Calu3 (cell line): Measurements from ENCODE around the gene MED19. TPM values are rescaled to one million over a fixed set of nuclear protein-coding genes. Genes with fewer than 3 reads are reported as not detected.

Experiments
- BruUV-seq: library from RNA; stranded (reverse); fragments of 400-500 nt; replicated peaks from 2 replicates; lab custom pipeline; 2021; lab: Mats Ljungman, UMichigan
- CTCF ChIA-PET: fragments of 300-600 bp; sonication (Branson Sonifier 250); formaldehyde crosslinking; loops from one replicate; lab custom pipeline; 2022; ENCODE audit warnings: antibody characterized with exemption; lab: Charles Lee
- DNase-seq: peaks from one replicate; pipeline ENCODE4 v3.0.0; 2022
- H3K27ac Mint-ChIP-seq: one replicate; pipeline ENCODE4 v1.8.0; 2022; ENCODE audit warnings: mixed read lengths; ENCODE audit not compliant: unreplicated experiment
- H3K27me3 Mint-ChIP-seq: one replicate; pipeline ENCODE4 v1.8.0; 2022; ENCODE audit warnings: mixed read lengths; ENCODE audit not compliant: unreplicated experiment
- H3K36me3 Mint-ChIP-seq: one replicate; pipeline ENCODE4 v1.8.0; 2022; ENCODE audit warnings: mild to moderate bottlenecking, moderate library complexity, mixed read lengths; ENCODE audit not compliant: insufficient read depth, unreplicated experiment
- H3K4me1 Mint-ChIP-seq: one replicate; pipeline ENCODE4 v1.8.0; 2022; ENCODE audit warnings: mild to moderate bottlenecking, low read depth, mixed read lengths; ENCODE audit not compliant: unreplicated experiment
- H3K4me3 Mint-ChIP-seq: one replicate; pipeline ENCODE4 v1.8.0; 2022; ENCODE audit warnings: mild to moderate bottlenecking, low read depth, moderate library complexity, mixed read lengths; ENCODE audit not compliant: unreplicated experiment
- H3K9me3 Mint-ChIP-seq: one replicate; pipeline ENCODE4 v1.8.0; 2022; ENCODE audit warnings: low read depth, mixed read lengths; ENCODE audit not compliant: unreplicated experiment
- intact Hi-C: fragments of 100-400 bp; cut with micrococcal nuclease; formaldehyde crosslinking; loops from one replicate; pipeline ENCODE4 v1.10.0; 2022; ENCODE audit not compliant: unreplicated experiment
- total RNA-seq: library from RNA; stranded (reverse); gene quantifications from 2 replicates; pipeline ENCODE4 v1.2.3, GENCODE V29; 2022
- TF ChIP-seq, protein P1 (sequence below): fragments of 200-600 bp; IDR thresholded peaks from one replicate; pipeline ENCODE4 v1.8.0; 2022; ENCODE audit warnings: antibody characterized with exemption; ENCODE audit not compliant: unreplicated experiment

MED19 gene
- total RNA-seq, 1 experiment from 2014 or later, result 21.2 TPM

DNA sequence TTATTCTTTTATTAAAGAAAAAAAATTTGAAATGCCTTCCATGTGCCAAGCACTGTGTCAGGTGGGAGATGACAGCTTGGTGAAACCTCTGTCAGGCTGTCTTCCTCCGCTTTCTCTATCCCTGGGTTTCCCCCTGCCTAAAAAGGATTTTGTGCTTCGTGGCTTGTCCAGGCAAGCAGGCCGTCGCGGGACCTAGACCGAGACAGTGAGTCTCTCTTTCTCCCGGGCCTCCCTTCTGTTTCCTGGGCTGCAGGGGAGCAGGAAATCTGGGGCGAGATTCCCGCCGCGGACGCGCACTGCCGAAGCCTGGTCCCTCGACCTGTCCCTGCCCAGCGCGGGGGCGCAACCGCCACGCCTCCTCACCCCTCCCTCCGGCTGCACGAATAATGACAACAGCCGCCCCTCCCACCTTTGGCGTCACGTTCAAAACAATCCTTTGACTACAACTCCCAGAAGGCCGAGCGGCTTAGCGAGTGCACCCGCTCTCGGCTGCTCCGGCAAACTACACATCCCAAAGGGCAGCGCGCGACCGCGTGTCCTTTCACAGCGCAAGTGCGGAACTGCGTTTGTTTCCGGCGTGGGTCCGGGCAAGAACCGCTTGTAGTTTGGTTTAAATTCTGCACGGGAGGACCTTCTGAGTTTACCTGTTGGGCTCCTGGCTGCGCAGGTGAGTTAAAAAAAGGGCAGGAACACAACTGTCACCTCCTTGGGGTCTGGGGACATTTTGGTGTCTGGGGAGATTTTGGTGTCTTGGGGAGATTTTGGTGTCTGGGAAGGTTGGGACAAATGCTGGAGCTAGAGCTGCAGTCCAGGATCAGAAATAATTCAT is 54.6 kb downstream of the MED19 start, which contains the start of gene CLP1:
CLP1 (plus strand) TSS at position 569 of the 829 bp plus-strand sequence. CDS start 1,715 bp downstream, outside the sequence.
- Mint-ChIP-seq H3K36me3 (peaks cover 25% of the 10 kb centered on the region), H3K4me3 (peak within 1 kb of the TSS; percentile 93), H3K9me3 (no peaks in the 10 kb centered on the region), H3K4me1 (peaks cover 8% of the 10 kb centered on the region), H3K27ac (peak within 1 kb of the TSS; percentile 80), H3K27me3 (no peaks in the 10 kb centered on the region)
- peak; percentile 99 for DNase-seq
- CTCF ChIA-PET, result interaction anchor here (0.6 to 1.2 kb wide), 2 partner anchors 16 to 50 kb away, joined by 3 read pairs; no protein-coding TSS in a partner anchor
- TF ChIP-seq, protein P1, sequence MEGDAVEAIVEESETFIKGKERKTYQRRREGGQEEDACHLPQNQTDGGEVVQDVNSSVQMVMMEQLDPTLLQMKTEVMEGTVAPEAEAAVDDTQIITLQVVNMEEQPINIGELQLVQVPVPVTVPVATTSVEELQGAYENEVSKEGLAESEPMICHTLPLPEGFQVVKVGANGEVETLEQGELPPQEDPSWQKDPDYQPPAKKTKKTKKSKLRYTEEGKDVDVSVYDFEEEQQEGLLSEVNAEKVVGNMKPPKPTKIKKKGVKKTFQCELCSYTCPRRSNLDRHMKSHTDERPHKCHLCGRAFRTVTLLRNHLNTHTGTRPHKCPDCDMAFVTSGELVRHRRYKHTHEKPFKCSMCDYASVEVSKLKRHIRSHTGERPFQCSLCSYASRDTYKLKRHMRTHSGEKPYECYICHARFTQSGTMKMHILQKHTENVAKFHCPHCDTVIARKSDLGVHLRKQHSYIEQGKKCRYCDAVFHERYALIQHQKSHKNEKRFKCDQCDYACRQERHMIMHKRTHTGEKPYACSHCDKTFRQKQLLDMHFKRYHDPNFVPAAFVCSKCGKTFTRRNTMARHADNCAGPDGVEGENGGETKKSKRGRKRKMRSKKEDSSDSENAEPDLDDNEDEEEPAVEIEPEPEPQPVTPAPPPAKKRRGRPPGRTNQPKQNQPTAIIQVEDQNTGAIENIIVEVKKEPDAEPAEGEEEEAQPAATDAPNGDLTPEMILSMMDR, result no peak
- no TSS peak for BruUV-seq
- intact Hi-C loops, result loop anchor here (1.0 kb wide), 1 partner anchor 9 kb away; no protein-coding TSS in a partner anchor

DNA sequence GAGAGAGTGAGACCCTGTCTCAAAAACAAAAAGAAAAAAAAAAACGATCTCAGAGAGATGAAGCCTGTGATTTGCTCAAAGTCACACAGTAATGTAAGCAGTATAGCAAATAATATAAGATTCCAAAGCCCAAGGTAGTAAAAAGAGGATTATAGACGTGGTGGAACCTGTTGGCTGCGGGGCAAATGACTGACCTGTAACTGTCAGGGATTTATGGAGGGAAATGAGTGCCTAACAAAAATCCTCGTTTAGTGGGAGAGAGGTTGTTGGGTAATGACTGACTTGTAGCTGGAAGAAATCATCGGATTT is 55.2 kb downstream of the MED19 start:
- peak overlapping the region; percentile 93 for H3K4me3 Mint-ChIP-seq
- H3K36me3 Mint-ChIP-seq, result peaks cover 25% of the 10 kb centered on the region
- DNase-seq, result no peak
- CTCF ChIA-PET, result interaction anchor here (1.2 kb wide), 1 partner anchor 16 kb away, joined by 3 read pairs; no protein-coding TSS in a partner anchor
- H3K4me1 Mint-ChIP-seq, result peaks cover 8% of the 10 kb centered on the region
- intact Hi-C loops, result loop anchor here (1.0 kb wide), 1 partner anchor 9 kb away; no protein-coding TSS in a partner anchor
- no peaks in the 10 kb centered on the region for H3K27me3 Mint-ChIP-seq
- H3K9me3 Mint-ChIP-seq, result no peaks in the 10 kb centered on the region
- BruUV-seq, result TSS peak; percentile 94
- TF ChIP-seq, protein P1, result no peak
- peak overlapping the region; percentile 80 for H3K27ac Mint-ChIP-seq

Other genes starting within 250 kb of the MED19 start
- gene SLC43A1, start 196.5 kb downstream of the MED19 start, total RNA-seq, result 9.5 and 12.5 TPM in 2 replicates
- 68.5 and 73.5 TPM in 2 replicates for gene TIMM10, start 181.5 kb downstream of the MED19 start, total RNA-seq
- not detected in 2 replicates for gene SMTNL1, start 174.6 kb downstream of the MED19 start, total RNA-seq
- gene UBE2L6, start 144.5 kb downstream of the MED19 start, total RNA-seq, result 80.8 and 170 TPM in 2 replicates
- 61.8 and 112 TPM in 2 replicates for gene SERPING1, start 114.5 kb downstream of the MED19 start, total RNA-seq
- gene YPEL4, start 62.3 kb downstream of the MED19 start, total RNA-seq, result 0.28 TPM in 1 of 2 replicates, not detected in the other
- gene CLP1, start 54.5 kb downstream of the MED19 start, total RNA-seq, result 15.2 and 18.6 TPM in 2 replicates
- 85.9 and 95.3 TPM in 2 replicates for gene ZDHHC5, start 44.1 kb downstream of the MED19 start, total RNA-seq
- gene TMX2, start 378 bp upstream of the MED19 start, total RNA-seq, result 146 and 152 TPM in 2 replicates
- 124 and 131 TPM in 2 replicates for gene SELENOH, start 29.3 kb upstream of the MED19 start, total RNA-seq
- not detected in 2 replicates for gene BTBD18, start 39.6 kb upstream of the MED19 start, total RNA-seq
- gene CTNND1, start 49.6 kb upstream of the MED19 start, total RNA-seq, result 318 and 323 TPM in 2 replicates